ENCODE results near the gene GDF7. TPM values are rescaled to one million over a fixed set of nuclear protein-coding genes. Genes with fewer than 3 reads are reported as not detected.

GDF7 gene
- total and polyA plus RNA-seq, 2 experiments from 2014 or later, result 0.24 to 0.37 TPM

GRCh38 chr2:20646446-20646845 lies 20.5 kb upstream of the GDF7 start:
- Histone ChIP-seq H3K79me2 (peaks cover 33% of the 10 kb centered on the region), H3K36me3 (replicated peaks; ENCODE audit: insufficient read depth, low read depth) (no peaks in the 10 kb centered on the region), H3K27me3 (no peaks in the 10 kb centered on the region), H3K9me2 (replicated peaks; ENCODE audit: insufficient read depth) (no peaks in the 10 kb centered on the region), H4K20me1 (ENCODE audit: insufficient read depth, poor library complexity, severe bottlenecking) (no peaks in the 10 kb centered on the region), H3K9me3 (ENCODE audit: low read depth) (no peaks in the 10 kb centered on the region), H3K27ac (no peak overlapping the region), H2AFZ (no peak overlapping the region), H3K4me3 (no peak overlapping the region), H3K4me1 (ENCODE audit: insufficient read depth) (peaks cover 16% of the 10 kb centered on the region), H3K4me2 (no peak overlapping the region)
- DNase-seq (ENCODE audit: low spot score), result no peak
- TF ChIP-seq, protein P1, sequence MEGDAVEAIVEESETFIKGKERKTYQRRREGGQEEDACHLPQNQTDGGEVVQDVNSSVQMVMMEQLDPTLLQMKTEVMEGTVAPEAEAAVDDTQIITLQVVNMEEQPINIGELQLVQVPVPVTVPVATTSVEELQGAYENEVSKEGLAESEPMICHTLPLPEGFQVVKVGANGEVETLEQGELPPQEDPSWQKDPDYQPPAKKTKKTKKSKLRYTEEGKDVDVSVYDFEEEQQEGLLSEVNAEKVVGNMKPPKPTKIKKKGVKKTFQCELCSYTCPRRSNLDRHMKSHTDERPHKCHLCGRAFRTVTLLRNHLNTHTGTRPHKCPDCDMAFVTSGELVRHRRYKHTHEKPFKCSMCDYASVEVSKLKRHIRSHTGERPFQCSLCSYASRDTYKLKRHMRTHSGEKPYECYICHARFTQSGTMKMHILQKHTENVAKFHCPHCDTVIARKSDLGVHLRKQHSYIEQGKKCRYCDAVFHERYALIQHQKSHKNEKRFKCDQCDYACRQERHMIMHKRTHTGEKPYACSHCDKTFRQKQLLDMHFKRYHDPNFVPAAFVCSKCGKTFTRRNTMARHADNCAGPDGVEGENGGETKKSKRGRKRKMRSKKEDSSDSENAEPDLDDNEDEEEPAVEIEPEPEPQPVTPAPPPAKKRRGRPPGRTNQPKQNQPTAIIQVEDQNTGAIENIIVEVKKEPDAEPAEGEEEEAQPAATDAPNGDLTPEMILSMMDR (IDR thresholded peaks at IDR 0.05; ENCODE audit: poor library complexity), result no peak
- TF ChIP-seq EZH2phosphoT487 (IDR thresholded peaks at IDR 0.05; ENCODE audit: low read depth, severe bottlenecking, unreplicated experiment) (no peak), EZH2 (IDR thresholded peaks at IDR 0.05; ENCODE audit: borderline replicate concordance) (no peak)
- WGBS (ENCODE audit: low lambda C conversion rate, missing lambda C conversion rate), result 95% methylated on average over 20 of the region's 20 CpGs

- peaks cover 20% of the 10 kb centered on the region for H3K4me1 ChIP-seq (ENCODE audit: insufficient read depth)
- peaks cover 33% of the 10 kb centered on the region for H3K79me2 ChIP-seq
- H4K20me1 ChIP-seq (ENCODE audit: insufficient read depth, poor library complexity, severe bottlenecking), result no peaks in the 10 kb centered on the region
- H2AFZ ChIP-seq, result no peak overlapping the region
- WGBS (ENCODE audit: low lambda C conversion rate, missing lambda C conversion rate), result 97% methylated on average over 3 of the region's 3 CpGs
- TF ChIP-seq, protein P1 (IDR thresholded peaks at IDR 0.05; ENCODE audit: poor library complexity), result no peak
- TF ChIP-seq EZH2 (IDR thresholded peaks at IDR 0.05; ENCODE audit: borderline replicate concordance), result no peak
- no peak for TF ChIP-seq EZH2phosphoT487 (IDR thresholded peaks at IDR 0.05; ENCODE audit: low read depth, severe bottlenecking, unreplicated experiment)
- H3K4me2 ChIP-seq, result no peak overlapping the region
- H3K9me2 ChIP-seq (replicated peaks; ENCODE audit: insufficient read depth), result no peaks in the 10 kb centered on the region
- no peak overlapping the region for H3K27ac ChIP-seq
- no peaks in the 10 kb centered on the region for H3K36me3 ChIP-seq (replicated peaks; ENCODE audit: insufficient read depth, low read depth)
- no peak overlapping the region for H3K4me3 ChIP-seq
- no peaks in the 10 kb centered on the region for H3K9me3 ChIP-seq (ENCODE audit: low read depth)
- H3K27me3 ChIP-seq, result no peaks in the 10 kb centered on the region
- no peak for DNase-seq (ENCODE audit: low spot score)
These were observed 19.7 kb upstream of the GDF7 start for GRCh38 chr2:20647211-20647610.

DNA sequence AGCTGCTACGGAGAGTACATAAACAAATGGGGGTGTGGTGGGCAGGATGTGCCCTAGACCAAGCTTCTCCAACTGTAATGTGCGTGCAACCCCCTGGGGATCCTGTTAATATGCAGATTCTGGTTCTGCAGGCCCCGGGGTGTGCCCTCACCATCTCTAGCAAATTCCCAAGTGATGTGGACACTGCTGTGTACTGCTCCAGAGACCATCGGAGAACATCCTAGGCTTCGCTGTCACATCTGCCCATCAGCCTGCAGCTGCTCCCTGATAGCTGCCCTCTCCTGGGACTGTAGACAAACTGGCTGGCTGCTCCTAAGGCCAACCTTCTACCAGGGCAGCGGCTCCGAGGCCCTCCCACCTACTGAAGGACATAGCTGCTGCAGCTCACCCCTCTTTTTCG lies 19.2 kb upstream of the GDF7 start:
- H3K79me2 ChIP-seq, result peaks cover 33% of the 10 kb centered on the region
- H3K27me3 ChIP-seq, result no peaks in the 10 kb centered on the region
- H2AFZ ChIP-seq, result no peak overlapping the region
- H3K36me3 ChIP-seq (replicated peaks; ENCODE audit: insufficient read depth, low read depth), result no peaks in the 10 kb centered on the region
- peaks cover 20% of the 10 kb centered on the region for H3K4me1 ChIP-seq (ENCODE audit: insufficient read depth)
- H3K27ac ChIP-seq, result no peak overlapping the region
- TF ChIP-seq, protein P1 (IDR thresholded peaks at IDR 0.05; ENCODE audit: poor library complexity), result no peak
- TF ChIP-seq EZH2 (IDR thresholded peaks at IDR 0.05; ENCODE audit: borderline replicate concordance) (no peak), EZH2phosphoT487 (IDR thresholded peaks at IDR 0.05; ENCODE audit: low read depth, severe bottlenecking, unreplicated experiment) (no peak)
- H4K20me1 ChIP-seq (ENCODE audit: insufficient read depth, poor library complexity, severe bottlenecking), result no peaks in the 10 kb centered on the region
- no peaks in the 10 kb centered on the region for H3K9me2 ChIP-seq (replicated peaks; ENCODE audit: insufficient read depth)
- H3K4me2 ChIP-seq, result no peak overlapping the region
- WGBS (ENCODE audit: low lambda C conversion rate, missing lambda C conversion rate), result 83% methylated on average over 8 of the region's 8 CpGs
- H3K9me3 ChIP-seq (ENCODE audit: low read depth), result no peaks in the 10 kb centered on the region
- no peak overlapping the region for H3K4me3 ChIP-seq
- DNase-seq (ENCODE audit: low spot score), result no peak

- Histone ChIP-seq H3K27me3 (no peaks in the 10 kb centered on the region), H2AFZ (no peak overlapping the region), H3K79me2 (peaks cover 33% of the 10 kb centered on the region), H3K27ac (no peak overlapping the region), H3K4me1 (ENCODE audit: insufficient read depth) (peaks cover 20% of the 10 kb centered on the region), H3K36me3 (replicated peaks; ENCODE audit: insufficient read depth, low read depth) (no peaks in the 10 kb centered on the region), H3K9me2 (replicated peaks; ENCODE audit: insufficient read depth) (no peaks in the 10 kb centered on the region), H3K9me3 (ENCODE audit: low read depth) (no peaks in the 10 kb centered on the region), H3K4me2 (no peak overlapping the region), H4K20me1 (ENCODE audit: insufficient read depth, poor library complexity, severe bottlenecking) (no peaks in the 10 kb centered on the region), H3K4me3 (no peak overlapping the region)
- 88% methylated on average over 4 of the region's 4 CpGs for WGBS (ENCODE audit: low lambda C conversion rate, missing lambda C conversion rate)
- TF ChIP-seq EZH2 (IDR thresholded peaks at IDR 0.05; ENCODE audit: borderline replicate concordance), result no peak
- no peak for DNase-seq (ENCODE audit: low spot score)
These were observed 18.7 kb upstream of the GDF7 start for GRCh38 chr2:20648206-20648605.

Data from hepatocyte (in vitro differentiated cells).